Breast epithelium (tissue), 4 donors: ENCODE measurements around the gene TAAR2. TPM values are rescaled to one million over a fixed set of nuclear protein-coding genes. Genes with fewer than 3 reads are reported as not detected.
"Not testable (repeated sequence)": the region's sequence is repeated elsewhere in the genome, so short reads cannot be mapped to it uniquely, and the experiment has no call there.

Source experiments
- DNase-seq, 2 donors: peaks; one replicate each; pipeline ENCODE4 v3.0.0-alpha.2; 2019; ENCODE audit warnings: low spot score in 2 of 2
- H3K27ac ChIP-seq, 2 donors: fragments of 200-600 bp; sonication (generic) in 1 of 2; one replicate each; pipeline ENCODE4 v1.5.1; 2016 to 2019; ENCODE audit warnings: mild to moderate bottlenecking in 1 of 2
- H3K27me3 ChIP-seq, 2 donors: fragments of 200-600 bp; sonication (generic) in 1 of 2; one replicate each; pipeline versions ENCODE4 v1.5.1 to v1.6.0; 2017 to 2019; ENCODE audit warnings: control low read depth in 1 of 2, mild to moderate bottlenecking in 1 of 2
- H3K36me3 ChIP-seq: fragments of 200-600 bp; one replicate; pipeline ENCODE4 v1.5.1; 2019
- H3K4me1 ChIP-seq, 2 donors: fragments of 200-600 bp; sonication (generic); one replicate each; pipeline ENCODE4 v1.5.1; 2016 to 2019; ENCODE audit warnings: control low read depth in 1 of 2
- H3K4me3 ChIP-seq, 3 donors: fragments of 200-600 bp; sonication (generic); 1 replicate in 2 of 3; 2 replicates in 1 of 3; pipeline ENCODE4 v1.5.1; 2016 to 2019; ENCODE audit warnings: mild to moderate bottlenecking in 3 of 3, moderate library complexity in 2 of 3
- H3K9me3 ChIP-seq, 2 donors: fragments of 200-600 bp; sonication (generic) in 1 of 2; one replicate each; pipeline ENCODE4 v1.5.1; 2016 to 2019; ENCODE audit warnings: control low read depth in 1 of 2
- POLR2A ChIP-seq: fragments of 450-650 bp; IDR thresholded peaks from one replicate; pipeline ENCODE4 v1.6.1; 2016; ENCODE audit warnings: antibody characterized with exemption, mild to moderate bottlenecking, moderate library complexity
- POLR2AphosphoS5 ChIP-seq, 3 donors: sonication (generic); formaldehyde crosslinking; IDR thresholded peaks; one replicate each; pipeline ENCODE4 v1.6.1; 2017; ENCODE audit warnings: antibody characterized with exemption in 3 of 3
- intact Hi-C: fragments of 100-400 bp; cut with DNase I; formaldehyde crosslinking; loops from one replicate; pipeline ENCODE4 v1.15.1; 2023; ENCODE audit warnings: low total_unique reads
- total RNA-seq, 3 donors: library from RNA; depleted of rRNA; stranded (reverse); fragments of >200 nt; gene quantifications; one replicate each; pipeline ENCODE4 v1.1.0, GENCODE V29; 2016
- TF ChIP-seq, protein P1 (sequence below), 3 donors: fragments of 450-650 bp; IDR thresholded peaks; one replicate each; pipeline ENCODE4 v1.5.1; 2016 to 2017; ENCODE audit warnings: antibody characterized with exemption in 3 of 3, mild to moderate bottlenecking in 3 of 3, moderate library complexity in 3 of 3

The TAAR2 gene
- total RNA-seq, 3 donors from 2014 or later = not detected

DNA sequence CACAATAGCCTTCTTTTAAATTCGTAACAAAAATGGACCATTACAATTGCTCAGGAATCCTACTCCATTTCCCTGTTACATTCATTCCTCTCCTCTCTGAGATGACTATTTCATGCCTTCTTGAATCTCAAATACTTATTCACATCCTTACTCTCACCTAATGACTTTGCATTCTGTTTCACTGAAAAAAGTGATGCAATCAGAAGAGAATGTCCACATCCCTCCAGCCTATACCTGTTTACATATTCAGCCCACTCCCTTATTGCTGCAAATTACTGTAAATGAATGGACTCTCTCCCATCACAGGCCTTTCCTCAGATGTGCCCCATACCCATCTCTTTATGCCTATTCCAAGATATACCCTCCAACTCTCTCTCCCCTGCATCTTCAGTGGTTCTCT, 26.4 kb upstream of the TAAR2 start:
- intact Hi-C loops = no loop called here
- H3K36me3 ChIP-seq = no peaks in the 10 kb centered on the region
- TF ChIP-seq POLR2AphosphoS5 (IDR thresholded peaks at IDR 0.05) (no peak), POLR2A (no peak)
- TF ChIP-seq, protein P1, sequence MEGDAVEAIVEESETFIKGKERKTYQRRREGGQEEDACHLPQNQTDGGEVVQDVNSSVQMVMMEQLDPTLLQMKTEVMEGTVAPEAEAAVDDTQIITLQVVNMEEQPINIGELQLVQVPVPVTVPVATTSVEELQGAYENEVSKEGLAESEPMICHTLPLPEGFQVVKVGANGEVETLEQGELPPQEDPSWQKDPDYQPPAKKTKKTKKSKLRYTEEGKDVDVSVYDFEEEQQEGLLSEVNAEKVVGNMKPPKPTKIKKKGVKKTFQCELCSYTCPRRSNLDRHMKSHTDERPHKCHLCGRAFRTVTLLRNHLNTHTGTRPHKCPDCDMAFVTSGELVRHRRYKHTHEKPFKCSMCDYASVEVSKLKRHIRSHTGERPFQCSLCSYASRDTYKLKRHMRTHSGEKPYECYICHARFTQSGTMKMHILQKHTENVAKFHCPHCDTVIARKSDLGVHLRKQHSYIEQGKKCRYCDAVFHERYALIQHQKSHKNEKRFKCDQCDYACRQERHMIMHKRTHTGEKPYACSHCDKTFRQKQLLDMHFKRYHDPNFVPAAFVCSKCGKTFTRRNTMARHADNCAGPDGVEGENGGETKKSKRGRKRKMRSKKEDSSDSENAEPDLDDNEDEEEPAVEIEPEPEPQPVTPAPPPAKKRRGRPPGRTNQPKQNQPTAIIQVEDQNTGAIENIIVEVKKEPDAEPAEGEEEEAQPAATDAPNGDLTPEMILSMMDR (IDR thresholded peaks at IDR 0.05) = no peak
- H3K27me3 ChIP-seq = no peaks in the 10 kb centered on the region
- H3K4me3 ChIP-seq = no peak overlapping the region
- no peak overlapping the region for H3K27ac ChIP-seq
- no peaks in the 10 kb centered on the region for H3K9me3 ChIP-seq
- no peak for DNase-seq
- no peaks in the 10 kb centered on the region for H3K4me1 ChIP-seq

DNA sequence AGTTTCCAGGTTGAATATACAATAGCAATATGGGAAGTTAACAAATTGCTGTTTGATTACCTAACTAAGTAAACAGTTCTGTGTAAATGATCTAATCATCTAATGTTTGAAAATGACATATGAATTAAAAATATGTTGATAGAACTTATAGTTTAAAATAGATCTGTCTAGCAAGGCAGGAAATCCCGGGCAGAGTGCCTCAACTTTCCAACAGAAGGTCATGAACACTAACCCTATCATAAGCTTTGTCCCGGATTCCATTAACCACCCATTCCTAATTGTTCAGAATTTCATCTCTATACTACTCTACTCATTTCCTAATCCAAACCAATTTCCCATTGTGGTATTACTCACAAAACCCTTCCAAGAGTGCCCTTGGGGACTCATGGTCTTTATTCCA, 24.8 kb upstream of the TAAR2 start:
- TF ChIP-seq, protein P1 (IDR thresholded peaks at IDR 0.05) = no peak
- no peak for TF ChIP-seq POLR2AphosphoS5 (IDR thresholded peaks at IDR 0.05)
- no peak for TF ChIP-seq POLR2A
- intact Hi-C loops = no loop called here
- no peak overlapping the region for H3K4me3 ChIP-seq
- no peaks in the 10 kb centered on the region for H3K4me1 ChIP-seq
- H3K27ac ChIP-seq = no peak overlapping the region
- H3K9me3 ChIP-seq = no peaks in the 10 kb centered on the region
- DNase-seq = no peak
- no peaks in the 10 kb centered on the region for H3K36me3 ChIP-seq
- H3K27me3 ChIP-seq = no peaks in the 10 kb centered on the region

DNA sequence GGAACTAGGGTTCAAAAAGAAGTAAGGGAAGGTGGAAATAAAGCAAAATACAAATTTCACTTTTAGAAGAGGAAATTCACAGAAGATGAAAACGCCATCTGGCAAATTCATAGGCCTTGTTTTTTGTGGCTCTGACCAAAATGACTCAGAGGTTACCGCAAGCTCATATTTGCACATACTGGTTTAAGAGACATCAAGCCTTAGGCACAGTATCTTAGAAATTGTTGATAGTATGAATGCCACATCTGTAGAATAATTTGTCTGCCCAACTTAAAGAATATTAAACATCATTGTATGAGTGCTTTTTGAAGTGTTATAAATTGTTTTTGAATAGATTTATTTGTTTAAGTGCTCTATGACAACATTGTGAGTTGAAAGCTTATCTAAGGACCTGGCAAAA, 24.3 kb upstream of the TAAR2 start:
- intact Hi-C loops = no loop called here
- TF ChIP-seq POLR2AphosphoS5 (IDR thresholded peaks at IDR 0.05) (no peak), POLR2A (no peak)
- TF ChIP-seq, protein P1 (IDR thresholded peaks at IDR 0.05) = no peak
- no peak for DNase-seq
- no peaks in the 10 kb centered on the region for H3K27me3 ChIP-seq
- no peaks in the 10 kb centered on the region for H3K36me3 ChIP-seq
- H3K4me3 ChIP-seq = no peak overlapping the region
- no peak overlapping the region for H3K27ac ChIP-seq
- no peaks in the 10 kb centered on the region for H3K4me1 ChIP-seq
- no peaks in the 10 kb centered on the region for H3K9me3 ChIP-seq

DNA sequence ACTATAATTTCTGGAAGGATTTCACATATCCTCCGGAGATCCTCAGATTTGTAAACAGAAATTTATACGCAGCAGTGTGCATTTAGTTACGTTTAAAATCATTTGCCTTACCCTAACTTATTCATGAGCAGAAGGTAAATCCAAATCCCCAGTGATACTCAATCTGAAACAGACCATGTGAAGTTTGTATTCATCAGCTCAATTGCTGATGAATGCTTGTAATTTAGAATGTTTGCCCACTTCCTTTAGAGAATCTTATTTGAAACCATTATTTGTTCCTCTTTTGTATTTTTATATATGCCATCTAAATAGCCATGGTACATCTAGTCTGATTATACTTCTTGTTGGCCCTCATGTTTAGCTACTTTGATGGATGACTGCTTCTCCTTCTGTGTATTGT, 19.5 kb upstream of the TAAR2 start:
- DNase-seq = no peak
- no peaks in the 10 kb centered on the region for H3K9me3 ChIP-seq
- H3K36me3 ChIP-seq = no peaks in the 10 kb centered on the region
- TF ChIP-seq POLR2AphosphoS5 (IDR thresholded peaks at IDR 0.05) (no peak), POLR2A (no peak)
- TF ChIP-seq, protein P1 (IDR thresholded peaks at IDR 0.05) = no peak
- no peaks in the 10 kb centered on the region for H3K27me3 ChIP-seq
- no peak overlapping the region for H3K4me3 ChIP-seq
- intact Hi-C loops = loop anchor here (5.0 kb wide), 1 partner anchor 681 kb away; no protein-coding TSS in a partner anchor
- no peak overlapping the region for H3K27ac ChIP-seq
- H3K4me1 ChIP-seq = no peaks in the 10 kb centered on the region

DNA sequence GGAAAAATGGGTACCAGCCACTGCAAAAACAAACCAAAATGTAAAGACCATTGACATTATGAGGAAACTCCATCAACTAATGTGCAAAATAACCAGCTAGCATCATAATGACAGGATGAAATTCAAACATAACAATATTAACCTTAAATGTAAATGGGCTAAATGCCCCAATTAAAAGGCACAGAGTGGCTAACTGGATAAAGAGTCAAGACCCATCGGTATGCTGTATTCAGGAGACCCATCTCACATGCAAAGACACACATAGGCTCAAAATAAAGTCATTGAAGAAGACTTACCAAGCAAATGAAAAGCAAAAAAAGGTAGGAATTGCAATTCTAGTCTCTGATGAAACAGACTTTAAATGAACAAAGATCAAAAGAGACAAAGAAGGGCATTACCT, 13.1 kb upstream of the TAAR2 start:
- H3K9me3 ChIP-seq, intact Hi-C loops, H3K27me3 ChIP-seq, H3K4me3 ChIP-seq, H3K27ac ChIP-seq, H3K36me3 ChIP-seq, DNase-seq, H3K4me1 ChIP-seq: not testable (repeated sequence)

DNA sequence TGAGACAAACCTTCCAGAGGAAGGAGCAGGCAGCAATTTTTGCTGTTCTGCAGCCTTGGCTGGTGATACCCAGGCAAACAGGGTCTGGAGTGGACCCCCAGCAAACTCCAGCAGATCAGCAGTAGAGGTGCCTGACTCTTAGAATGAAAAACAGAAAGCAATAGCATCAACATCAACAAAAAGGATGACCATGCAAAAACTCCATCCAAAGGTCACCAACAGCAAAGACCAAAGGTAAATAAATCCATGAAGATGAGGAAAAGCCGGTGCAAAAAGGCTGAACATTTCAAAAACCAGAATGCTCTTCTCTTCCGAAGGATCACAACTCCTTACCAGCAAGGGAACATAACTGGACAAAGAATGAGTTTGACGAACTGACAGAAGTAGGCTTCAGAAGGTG, 11.8 kb upstream of the TAAR2 start:
- H3K4me1 ChIP-seq, H3K27me3 ChIP-seq, H3K4me3 ChIP-seq, DNase-seq, intact Hi-C loops, H3K9me3 ChIP-seq, H3K27ac ChIP-seq, H3K36me3 ChIP-seq: not testable (repeated sequence)

DNA sequence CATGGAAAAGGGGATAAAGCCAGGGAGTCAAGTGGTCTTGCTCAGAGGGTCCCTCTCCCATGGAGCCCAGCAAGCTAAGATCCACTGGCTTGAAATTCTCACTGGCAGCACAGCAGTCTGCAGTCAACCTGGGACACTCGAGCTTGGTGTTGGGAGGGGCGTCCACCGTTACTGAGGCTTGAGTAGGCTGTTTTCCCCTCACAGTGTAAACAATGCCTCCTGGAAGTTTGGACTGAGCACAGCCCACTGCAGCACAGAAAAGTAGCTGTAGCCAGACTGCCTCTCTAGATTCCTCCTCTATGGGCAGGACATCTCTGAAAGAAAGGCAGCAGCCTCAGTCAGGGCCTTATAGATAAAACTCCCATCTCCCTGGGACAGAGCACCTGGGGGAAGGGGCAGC, 11.2 kb upstream of the TAAR2 start:
- DNase-seq, H3K27ac ChIP-seq, H3K27me3 ChIP-seq, intact Hi-C loops, H3K36me3 ChIP-seq, H3K9me3 ChIP-seq, H3K4me3 ChIP-seq, H3K4me1 ChIP-seq: not testable (repeated sequence)
